ENCODE measurements around the gene CABLES2.

The CABLES2 gene

DNA sequence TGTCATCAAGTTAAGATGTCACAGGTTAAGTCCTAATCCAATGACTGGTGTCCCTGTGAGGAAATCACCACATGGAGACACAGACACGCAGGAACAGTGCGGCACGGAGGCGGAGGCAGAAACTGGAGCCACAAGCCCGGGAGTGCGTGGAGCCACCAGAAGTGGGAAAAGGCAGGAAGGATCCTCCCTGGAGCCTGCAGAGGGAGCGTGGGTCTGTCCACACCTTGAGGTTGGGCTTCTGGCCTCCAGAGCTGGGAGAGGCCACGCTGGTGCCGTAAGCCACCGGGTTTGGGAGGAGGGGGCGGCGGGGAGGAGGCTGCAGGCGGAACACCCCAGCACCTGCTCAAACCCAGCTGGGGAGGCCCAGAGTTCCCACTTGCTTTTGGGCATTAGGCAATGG lies 3.8 kb downstream of the CABLES2 start:
- DNase-seq = no peak

DNA sequence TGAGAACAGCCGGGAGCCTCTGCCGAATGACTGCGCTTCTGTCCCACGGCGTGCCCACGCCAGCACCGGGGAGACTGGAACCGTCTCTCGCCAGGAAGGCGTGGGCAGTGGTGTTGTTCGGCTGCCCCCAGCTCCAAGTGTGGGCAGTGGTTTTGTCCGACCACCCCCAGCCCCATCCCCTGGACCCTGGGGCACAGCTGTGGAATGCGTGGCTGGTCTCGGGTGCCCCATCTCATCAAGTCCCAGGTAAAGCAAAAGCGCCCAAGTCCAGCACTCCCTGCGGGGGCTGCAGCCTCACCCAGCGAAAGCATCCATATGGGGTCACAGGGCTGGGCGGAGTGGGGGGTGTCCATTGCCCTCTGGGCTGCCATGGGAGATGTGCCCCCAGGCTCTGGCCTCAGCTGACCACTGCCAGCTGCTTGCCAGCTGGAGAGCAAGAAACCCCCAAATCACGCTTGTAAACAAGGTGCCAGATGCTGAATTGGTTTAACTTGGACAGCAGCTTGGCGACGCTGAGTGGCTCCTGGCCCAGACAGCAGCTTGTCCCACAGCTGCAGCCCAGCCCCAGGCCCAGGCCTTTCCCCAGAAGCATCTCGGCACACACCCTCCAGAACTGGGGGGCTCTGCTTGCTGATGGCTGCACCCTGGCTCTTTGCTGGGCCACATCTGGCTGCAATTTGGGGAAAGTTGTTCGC lies 4.5 kb downstream of the CABLES2 start:
- no peak for DNase-seq

DNA sequence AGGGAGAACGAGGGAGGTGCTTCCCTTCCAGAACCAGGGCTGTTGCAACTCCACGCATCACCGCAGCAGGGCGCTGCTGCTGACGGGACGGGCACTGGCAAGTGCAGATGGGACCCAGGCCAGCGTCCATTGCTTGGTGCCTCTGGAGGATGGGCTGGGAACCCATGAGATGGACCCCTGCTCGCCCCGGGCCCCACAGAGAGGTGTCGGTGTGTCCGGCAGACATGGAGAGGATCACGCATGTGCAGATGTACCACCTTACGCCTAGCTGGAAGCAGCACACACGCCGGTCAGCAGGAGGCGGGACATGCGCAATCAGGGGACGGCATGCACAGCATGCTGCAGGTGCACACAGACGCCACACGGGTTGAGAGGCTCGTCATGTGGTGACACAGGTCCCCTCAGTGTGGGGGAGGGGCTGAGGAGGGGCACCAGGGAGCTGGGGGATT lies 5.7 kb downstream of the CABLES2 start:
- DNase-seq = no peak

DNA sequence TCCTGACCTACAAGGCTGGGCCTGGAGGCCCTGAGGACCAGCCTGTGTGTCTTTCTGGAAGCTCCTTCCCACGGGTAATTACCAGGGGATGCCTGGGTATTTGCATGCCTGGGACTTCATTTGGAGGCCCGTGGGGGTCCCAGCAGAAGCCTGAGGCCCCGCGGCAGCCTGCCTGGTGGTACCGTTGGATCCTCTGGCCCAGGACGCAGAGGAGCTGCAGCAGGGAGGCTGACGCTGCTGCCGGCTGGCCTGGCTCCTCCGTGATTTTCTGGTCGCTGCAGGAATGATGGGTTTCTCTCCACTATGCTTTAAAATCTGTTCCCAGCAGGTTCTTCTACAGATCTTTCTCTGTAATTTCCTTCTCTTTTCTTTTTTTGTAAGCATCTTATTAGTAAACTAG lies 6.5 kb downstream of the CABLES2 start:
- DNase-seq = no peak

DNA sequence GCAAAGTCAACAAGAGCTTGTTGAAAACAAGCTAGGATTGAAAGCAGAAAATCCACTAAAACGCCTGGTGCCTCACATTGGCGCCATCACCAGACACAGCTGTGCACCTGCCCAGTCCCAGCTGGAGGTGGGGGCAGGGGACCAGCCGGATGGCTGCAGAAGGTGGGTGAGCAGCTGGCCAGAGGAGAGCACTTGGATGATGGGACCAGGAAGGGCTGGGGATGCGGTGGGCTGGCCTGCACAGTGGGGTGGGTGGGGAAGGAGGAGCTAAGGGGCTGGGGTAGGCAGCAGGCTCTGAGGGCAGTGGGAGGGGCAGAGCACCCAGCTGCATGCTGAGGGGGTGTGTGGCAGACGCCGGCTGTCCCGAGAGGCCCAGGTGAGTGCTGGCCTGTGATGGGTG lies 7.1 kb downstream of the CABLES2 start:
- no peak for DNase-seq

DNA sequence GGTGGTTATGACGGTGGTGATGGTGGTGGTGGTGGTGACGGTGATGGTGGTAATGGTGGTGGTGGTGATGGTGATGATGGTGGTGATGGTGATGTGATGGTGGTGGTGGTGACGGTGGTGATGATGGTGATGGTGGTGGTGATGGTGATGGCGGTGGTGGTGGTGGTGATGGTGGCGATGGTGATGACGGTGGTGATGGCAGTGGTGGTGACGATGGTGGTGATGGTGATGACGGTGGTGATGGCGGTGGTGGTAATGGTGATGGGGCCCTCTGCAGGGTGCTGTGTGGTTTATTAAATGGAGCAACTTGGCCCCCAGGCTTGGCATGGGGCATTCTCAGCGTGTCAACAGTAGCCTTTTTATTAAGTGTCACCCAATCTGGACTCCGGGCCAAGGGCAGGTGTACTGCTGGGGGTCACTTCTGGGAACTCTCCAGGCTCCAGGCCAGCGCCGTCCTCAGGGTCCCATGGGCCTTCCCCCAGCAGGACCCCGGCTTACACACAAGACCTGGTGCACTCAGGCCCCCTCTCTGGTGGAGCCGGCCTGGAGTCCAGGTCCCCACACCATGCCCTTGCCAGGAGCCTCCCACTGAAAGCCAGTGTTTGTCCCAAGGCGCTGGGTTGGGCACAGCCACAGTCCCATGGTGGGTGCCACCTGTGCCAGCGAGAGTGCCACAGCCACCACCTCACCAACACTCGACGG lies 8.8 kb downstream of the CABLES2 start:
- no peak for DNase-seq

DNA sequence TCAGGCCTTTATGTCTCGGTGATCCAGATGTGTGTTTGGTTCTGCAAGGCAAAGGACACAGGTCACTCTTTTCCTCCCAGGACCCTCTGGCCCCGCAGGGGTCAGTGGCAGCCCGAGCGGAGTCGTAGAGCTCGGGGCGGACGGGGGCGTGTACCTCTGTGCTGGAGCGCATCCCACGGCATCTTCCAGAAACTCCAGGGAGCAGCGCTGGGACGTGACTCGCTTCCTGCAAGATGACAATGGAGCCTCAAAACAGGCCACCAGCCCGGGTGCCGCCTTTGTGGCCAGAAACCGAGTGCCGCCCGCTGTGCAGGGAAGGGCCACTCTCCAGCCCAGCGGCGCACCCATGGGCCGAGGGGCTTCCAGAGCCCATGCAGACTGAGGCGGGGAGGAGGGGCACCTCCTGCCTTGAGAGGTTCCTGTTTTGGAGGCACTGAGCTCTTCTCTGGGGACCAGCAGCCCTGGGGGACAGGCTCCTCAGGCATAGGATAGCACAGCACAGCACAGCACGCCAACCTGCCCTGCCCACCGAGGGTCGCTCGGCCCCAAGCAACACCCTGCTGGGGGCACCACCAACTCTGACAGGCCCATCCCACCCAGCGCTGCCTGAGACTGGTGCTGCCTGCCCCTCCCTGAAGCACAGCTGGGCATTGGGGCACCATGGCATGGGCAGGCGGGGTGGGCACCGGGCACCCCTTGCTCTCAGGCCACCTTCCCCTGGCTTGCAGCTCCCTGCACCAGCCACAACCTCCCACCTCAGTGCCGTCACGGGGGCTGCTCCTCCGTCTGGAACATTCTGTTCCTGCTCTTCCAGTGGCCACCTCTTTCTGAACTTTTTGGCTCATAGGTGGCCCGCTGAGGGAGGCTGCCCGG lies 10.5 kb downstream of the CABLES2 start:
- DNase-seq = no peak

DNA sequence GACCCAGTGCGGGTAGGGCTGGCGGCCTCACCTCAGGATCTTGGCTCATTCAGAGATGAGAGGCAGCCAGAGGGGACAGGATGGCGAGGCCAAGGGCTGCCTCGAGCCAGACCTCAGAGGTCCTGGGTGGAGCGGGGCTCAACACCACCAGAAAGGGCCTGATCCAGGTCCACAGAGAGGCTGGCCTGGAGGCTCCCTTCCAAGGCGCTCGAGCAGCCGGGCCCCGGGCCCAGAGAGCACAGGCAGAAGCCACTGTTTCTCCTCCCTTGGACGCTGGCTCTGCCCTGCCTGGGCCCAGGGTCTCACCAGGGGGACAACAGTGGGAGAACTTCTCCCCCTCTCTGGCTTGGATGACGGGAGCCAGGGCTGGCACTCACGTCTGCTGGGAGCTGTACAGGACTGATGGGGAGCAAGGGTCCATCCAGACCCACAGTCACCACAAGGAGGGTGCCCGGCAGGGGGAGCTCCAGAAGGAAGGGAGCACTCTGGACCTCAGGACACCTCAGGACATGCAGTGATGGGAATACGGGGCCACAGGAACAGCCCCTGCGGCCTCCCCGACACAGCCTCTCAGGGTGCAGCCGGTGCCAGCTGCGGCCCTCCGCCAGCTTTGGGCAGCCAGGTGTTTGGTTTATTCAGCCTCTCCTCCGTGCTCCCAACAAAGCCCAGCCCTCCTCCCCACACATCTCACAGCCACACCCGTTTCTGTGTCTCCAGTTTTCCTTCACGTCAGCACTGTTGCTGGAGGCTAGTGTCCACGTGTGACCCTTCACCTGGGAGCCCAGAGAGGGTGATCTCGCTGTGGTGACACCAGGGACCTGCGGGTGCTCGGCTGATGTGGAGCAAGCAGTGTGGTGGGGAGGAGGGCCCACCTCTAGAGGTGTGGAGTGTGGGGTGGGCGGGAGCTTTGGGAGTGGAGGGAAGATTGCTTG lies 11.5 kb downstream of the CABLES2 start:
- DNase-seq = no peak

DNA sequence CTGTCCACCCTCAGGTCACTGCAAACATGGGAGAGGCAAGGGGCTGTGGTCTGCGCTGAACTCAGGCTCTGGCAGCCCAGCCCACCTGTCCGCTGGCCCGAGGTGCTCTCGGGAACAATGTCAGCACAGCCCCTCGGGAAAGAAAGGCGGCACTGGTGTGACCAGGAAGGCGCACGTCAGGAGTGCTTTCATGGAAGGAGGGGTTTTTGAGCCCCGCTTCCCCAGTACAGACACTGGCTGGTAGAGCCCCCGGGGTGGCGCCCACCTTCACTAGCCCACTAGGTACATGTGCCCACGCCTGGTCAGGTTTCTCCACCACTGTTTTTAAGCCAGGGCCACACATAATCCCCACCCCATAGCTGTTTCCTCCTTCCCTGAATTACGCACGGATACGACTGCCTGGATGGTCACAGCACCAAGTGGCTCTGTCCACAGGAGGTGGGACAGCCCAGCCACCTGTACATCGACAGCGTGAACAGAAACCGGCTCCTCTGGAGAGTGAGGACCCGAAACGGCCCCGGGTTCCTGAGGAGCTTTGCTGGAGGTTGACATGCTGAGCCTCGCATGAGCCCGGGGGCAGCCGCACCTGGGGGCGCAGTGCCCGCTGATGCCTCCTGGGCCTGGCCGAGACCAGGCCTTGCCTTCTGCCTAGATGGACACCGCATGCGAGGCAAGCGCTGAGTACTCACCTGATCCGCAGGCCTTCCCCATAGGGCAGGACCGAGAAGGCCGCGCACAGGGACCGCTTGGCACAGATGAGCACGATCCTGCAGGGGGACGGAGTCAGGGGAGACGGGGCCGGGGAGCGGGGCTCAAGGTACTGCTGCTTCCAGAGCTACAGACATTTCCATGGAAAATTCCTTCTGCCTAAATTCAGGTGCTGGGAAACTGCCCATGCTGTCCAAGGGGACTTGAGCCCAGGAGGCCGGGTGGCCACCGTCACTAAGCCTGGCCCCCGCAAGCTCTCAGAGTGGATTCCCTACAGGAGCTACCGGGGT lies 12.5 kb downstream of the CABLES2 start:
- no peak for DNase-seq

DNA sequence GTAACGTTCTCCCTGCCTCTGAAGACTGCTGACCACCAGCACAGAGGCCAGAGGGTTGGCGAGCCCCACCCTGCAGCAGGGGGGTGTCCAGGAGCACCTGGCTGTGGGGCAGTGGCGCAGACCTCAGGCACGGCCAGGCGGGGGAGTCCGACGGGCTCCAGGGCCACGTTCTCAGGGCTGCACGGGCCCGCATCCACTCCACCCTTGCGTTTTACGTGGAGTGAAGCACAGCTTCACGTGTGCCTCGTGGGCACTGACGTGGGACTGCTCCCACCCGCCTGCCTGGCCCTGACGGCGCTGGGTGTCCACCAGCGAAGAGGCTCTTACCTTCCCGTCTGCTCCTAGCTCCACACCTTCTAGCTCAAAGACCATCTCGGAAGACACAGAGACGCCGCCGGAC lies 13.3 kb downstream of the CABLES2 start:
- no peak for DNase-seq

DNA sequence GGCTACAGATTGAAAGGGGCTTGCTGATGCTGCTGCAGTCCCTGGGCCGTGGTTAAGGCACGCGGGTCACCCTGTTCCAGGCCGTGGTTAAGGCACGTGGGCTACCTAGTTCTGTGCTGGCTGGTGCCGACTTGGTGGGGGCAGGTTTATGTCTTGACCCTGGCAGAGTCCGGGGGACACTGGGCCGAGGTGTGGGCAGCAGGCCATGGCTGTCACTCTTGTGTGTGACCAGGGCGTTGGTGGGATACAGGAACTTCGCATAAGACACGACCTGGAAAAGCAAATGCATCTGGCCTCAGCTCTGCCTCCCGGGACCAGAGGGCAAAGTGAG lies 13.8 kb downstream of the CABLES2 start:
- no peak for DNase-seq

DNA sequence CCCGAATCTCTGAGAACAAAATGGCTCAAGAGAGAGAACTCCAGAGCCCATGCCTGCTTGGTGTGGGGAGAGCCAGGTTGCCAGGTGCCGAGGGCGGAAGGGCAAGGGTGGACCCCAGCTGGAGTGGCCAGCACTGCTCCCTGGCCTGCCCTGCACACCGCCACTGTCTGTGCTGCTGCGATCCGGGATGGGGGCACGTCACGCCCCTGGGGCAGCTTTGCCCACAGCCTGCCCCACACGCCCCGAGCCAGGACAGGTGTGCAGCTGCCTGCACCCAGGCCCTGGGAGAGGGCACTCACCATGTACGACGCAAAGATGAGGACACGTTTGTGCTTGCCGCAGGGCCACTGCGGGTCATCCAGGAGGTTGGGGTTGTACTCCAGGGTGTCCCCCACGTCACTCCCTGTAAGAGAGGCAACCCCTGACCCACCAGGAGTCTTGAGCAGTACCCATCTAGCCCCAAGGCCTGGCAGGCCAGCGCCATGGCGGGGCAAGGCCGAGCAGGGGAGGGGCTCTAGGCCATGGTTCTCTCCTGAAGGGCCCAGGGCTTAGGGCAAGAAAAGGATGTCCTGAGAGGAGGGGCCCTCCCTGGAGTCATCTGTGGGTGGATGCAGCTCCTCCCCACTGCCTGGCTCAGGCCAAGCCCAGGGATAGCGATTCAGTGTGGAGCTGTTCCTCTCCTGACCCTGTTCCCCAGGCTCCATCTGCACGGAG lies 14.3 kb downstream of the CABLES2 start:
- no peak for DNase-seq

DNA sequence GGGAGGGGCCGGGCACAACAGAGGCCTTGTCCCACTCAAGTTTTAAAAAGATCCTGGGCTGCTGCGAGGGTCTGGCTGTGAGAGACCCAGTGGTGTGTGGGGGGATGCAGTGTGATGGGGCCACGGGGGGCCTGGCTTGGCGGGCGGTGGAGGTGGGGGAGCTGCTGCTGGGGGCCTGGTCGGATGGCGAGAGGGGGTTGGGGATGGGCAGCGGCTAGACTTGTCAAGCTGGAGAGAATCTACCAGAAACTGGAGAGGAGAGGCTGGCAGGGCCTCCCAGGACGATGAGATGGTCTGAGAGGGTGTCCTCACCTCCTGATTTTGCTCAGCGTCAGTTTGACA lies 15.0 kb downstream of the CABLES2 start:
- DNase-seq = no peak

DNA sequence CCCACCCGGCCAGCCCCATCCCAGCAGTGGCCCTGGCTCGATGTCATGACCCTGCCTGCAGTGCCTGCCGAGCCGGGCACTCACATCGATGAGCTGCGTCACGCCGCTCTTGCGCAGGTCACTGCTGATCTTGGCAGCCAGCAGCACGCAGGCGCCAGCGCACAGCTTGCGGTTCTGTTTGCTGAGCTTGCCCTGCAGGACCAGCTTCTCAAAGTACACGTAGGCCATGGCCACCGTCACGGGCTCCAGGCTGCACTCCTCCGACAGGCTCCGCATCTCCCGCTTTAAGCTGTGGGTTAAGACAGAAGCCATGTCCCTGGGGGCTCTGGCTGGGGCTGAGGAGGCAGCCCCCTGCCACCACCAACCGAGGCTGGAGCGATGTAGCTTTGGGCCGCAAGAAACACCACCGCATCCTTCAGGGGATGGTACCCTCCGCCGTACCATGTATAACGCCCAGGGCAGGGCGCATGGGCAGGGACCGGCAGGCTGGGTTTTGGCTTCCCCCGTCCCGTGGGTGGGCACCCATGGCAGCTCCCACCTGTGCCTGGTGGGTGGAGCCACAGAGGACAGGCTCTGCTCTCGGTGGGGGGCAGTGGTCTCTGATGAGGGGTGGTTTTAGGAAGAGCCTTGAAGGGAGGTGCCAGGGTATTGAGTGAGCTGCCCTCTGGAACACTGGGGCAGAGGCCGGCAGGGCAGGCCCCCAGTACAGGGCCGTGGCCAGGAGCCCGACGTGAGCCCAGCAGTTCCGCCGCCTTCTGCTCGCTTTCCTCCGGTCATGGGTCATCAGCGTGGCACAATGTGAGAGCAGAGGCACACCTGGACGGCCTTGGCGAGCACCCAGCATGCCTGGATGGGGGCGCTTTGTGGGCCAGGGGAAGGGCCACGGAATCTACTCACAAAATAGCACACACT lies 15.7 kb downstream of the CABLES2 start:
- no peak for DNase-seq

DNA sequence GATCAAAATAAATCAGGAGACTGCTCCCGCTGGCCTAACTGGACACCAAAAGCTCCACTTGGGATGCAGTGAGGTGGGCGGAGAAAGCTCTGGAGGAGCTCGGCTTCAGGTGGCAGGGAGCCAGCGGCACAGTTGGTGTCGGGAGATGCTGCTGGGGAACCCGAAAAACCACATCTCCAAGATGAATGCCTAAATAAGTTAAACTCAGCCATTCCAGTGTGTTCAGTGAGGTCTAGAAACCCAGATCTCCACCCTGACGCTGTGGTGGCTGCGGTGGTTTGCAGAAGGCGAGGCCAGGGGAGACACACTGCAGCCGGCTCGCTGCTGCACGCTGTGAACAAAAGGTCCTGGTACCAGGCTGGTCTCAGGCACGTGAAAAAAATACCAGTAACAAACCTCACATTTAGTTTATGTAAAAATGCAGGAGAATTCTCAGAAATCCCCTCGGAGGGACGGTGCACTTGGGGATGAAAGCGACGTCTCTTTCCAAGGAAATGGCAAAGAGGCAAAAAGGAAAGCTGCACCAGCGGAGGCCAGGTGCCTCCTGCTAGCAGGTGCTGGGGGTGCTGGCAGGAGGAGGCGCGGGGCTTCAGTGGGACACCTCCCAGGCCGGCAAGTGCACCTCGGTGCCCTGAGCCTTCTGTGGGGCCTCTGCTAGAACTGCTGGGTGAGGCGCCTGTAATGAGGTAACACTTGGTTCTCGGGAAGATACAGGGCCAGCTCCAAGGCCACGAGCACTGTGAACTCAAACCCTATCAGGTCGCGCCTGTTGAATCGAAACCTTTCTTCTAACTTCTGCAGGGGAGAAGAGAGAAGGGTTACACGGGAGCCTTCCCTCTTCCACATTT lies 16.5 kb downstream of the CABLES2 start:
- DNase-seq = no peak

DNA sequence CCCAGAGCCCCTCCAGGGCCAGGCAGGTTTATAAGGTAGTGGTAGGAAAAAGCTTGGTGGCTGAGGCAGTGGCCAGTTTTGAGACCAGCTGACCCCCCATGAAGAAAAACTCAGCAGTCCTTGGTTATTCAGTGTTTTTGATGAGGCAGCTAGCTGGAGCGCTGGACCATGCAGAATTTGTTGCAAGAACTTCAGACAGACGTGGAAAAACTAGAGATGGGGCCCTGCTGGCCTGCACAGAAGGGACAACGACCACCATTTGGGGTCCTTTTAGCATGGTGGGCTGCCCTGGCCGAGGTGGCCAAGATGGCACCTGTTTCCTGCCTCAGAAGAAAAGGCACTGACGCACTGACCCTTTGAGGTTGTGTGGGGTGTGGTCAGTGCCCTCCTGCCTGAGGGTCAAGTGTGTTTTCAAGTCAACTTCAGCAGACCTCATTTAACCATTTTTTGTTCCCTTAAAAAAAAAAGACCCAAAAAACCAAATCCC lies 17.4 kb downstream of the CABLES2 start:
- no peak for DNase-seq

DNA sequence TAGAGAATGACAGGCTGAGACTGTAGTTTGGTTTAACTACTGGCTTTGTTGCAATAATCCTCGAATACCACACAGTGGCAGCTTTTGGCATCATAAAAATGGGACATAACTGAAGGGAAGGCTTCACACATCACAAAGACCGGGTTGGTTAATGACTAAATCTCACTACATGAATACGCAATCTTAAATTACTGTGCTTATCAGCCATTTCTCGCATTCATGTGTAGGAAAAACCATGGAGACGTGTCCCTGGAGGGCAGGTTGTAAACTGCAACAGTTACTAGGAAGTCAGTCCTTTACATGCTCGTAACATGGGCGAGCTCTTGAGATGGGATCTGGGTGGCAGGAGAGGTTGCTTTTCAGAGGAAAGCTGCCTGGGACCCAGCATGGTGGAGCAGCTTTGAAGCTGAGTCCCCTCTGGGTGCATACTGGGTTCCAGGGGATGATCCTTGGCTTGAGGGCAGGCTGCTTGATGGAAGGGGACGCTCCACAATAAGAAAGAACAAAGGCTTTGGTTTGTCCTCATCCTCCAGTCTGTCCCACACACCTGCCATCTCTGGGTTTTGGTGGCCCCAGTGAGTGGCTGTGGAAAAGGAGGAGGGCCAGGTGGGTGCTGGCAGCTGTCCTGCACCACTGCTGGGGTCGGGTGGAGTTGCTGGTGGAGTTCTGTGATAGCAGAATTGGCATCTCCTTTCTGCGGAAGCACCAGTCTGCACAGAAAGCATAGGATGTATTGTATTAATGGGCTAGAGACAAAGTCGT lies 18.1 kb downstream of the CABLES2 start:
- DNase-seq = no peak
